Thymus (tissue), 11 donors: ENCODE results near the gene TTPAL. TPM values are rescaled to one million over a fixed set of nuclear protein-coding genes. Genes with fewer than 3 reads are reported as not detected.

Experiments
- DNase-seq, 9 donors: peaks; one replicate each; pipeline ENCODE4 v3.0.0-alpha.2; 2013; ENCODE audit warnings: low spot score in 9 of 9, low read depth in 6 of 9, missing footprints in 1 of 9
- H3K27ac ChIP-seq, 2 donors: one replicate each; pipeline ENCODE4 v1.5.1; 2013; ENCODE audit warnings: control low read depth in 1 of 2, low read depth in 1 of 2, low read length in 1 of 2, mild to moderate bottlenecking in 1 of 2, moderate library complexity in 1 of 2
- H3K27me3 ChIP-seq, 2 donors: one replicate each; pipeline ENCODE4 v1.5.1; 2013; ENCODE audit warnings: low read length in 1 of 2; ENCODE audit not compliant: control insufficient read depth in 2 of 2, insufficient read depth in 1 of 2
- H3K36me3 ChIP-seq, 2 donors: one replicate each; pipeline ENCODE4 v1.5.1; 2013; ENCODE audit warnings: low read length in 1 of 2, mild to moderate bottlenecking in 1 of 2, moderate library complexity in 1 of 2; ENCODE audit not compliant: control insufficient read depth in 2 of 2, insufficient read depth in 2 of 2
- H3K4me1 ChIP-seq, 2 donors: one replicate each; pipeline ENCODE4 v1.5.1; 2013; ENCODE audit warnings: low read length in 2 of 2; ENCODE audit not compliant: control insufficient read depth in 2 of 2, insufficient read depth in 2 of 2
- H3K4me3 ChIP-seq, 2 donors: one replicate each; pipeline ENCODE4 v1.5.1; 2013; ENCODE audit warnings: low read length in 2 of 2, control low read depth in 1 of 2, mild to moderate bottlenecking in 1 of 2
- H3K9me3 ChIP-seq, 2 donors: one replicate each; pipeline ENCODE4 v1.5.1; 2013; ENCODE audit warnings: low read length in 1 of 2, mild to moderate bottlenecking in 1 of 2; ENCODE audit not compliant: control insufficient read depth in 2 of 2, insufficient read depth in 1 of 2
- WGBS: extraction: QIAGEN DNeasy Blood & Tissue Kit; methylation state at CpG from one replicate; pipeline ENCODE4 v1.1.7; 2013; 5-methylcytosine and 5-hydroxymethylcytosine counted together
- polyA plus RNA-seq: library from polyadenylated mRNA; stranded (reverse); fragments of 200-250 nt; gene quantifications from one replicate; pipeline ENCODE4 v1.2.3, GENCODE V29; 2013
- total RNA-seq: library from RNA; stranded (reverse); fragments of 120-200 nt; gene quantifications from one replicate; pipeline ENCODE4 v1.2.4, GENCODE V29; 2013
- donor health status: healthy.

Gene TTPAL
- total and polyA plus RNA-seq, 2 donors = 4.1 to 8.7 TPM

DNA sequence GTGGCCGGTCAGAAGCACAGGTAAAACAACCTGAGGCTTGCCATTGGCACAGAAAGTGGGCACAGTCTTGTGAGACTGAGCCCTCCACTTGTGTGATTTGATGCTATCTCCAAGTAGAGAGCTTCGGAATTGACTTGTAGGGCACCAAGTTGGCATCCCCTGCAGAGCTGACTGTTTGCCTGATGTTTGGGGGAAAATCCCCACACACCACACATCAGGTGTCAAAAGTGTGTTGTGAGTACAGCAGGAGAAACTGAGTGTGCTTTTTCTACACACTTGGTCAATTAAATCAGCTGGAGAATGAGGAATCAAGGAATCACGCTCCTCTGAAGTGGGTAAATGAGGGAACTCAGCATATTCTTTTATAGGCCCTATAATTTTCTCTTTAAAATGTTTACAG is 45.2 kb downstream of the TTPAL start:
- Histone ChIP-seq H3K27ac (peak overlapping the region in 1 of 2 donors; percentile 90), H3K9me3 (no peaks in the 10 kb centered on the region), H3K4me3 (peak overlapping the region; percentile 90 to 91), H3K27me3 (no peaks in the 10 kb centered on the region), H3K4me1 (peaks cover 17 to 19% of the 10 kb centered on the region in 2 donors), H3K36me3 (peaks cover 0 to 7% of the 10 kb centered on the region in 2 donors)
- no peak for DNase-seq
- 92% methylated on average over 3 of the region's 3 CpGs for WGBS

GRCh38 chr20:44521484-44522481 is 46.1 kb downstream of the TTPAL start, which contains the start of gene SERINC3:
Gene SERINC3 (minus strand): TSS chr20:44522070. CDS start chr20:44521951, 119 bp downstream.
- no peaks in the 10 kb centered on the region for H3K27me3 ChIP-seq
- peaks cover 17 to 19% of the 10 kb centered on the region in 2 donors for H3K4me1 ChIP-seq
- peak within 1 kb of the TSS; percentile 90 to 99 for H3K27ac ChIP-seq
- no peaks in the 10 kb centered on the region for H3K9me3 ChIP-seq
- under 1% methylated on average over 49 of the region's 49 CpGs for WGBS
- peak; percentile 88 to 97 (median 95) for DNase-seq
- H3K4me3 ChIP-seq = peak within 1 kb of the TSS; percentile 90 to 91
- peaks cover 0 to 7% of the 10 kb centered on the region in 2 donors for H3K36me3 ChIP-seq

DNA sequence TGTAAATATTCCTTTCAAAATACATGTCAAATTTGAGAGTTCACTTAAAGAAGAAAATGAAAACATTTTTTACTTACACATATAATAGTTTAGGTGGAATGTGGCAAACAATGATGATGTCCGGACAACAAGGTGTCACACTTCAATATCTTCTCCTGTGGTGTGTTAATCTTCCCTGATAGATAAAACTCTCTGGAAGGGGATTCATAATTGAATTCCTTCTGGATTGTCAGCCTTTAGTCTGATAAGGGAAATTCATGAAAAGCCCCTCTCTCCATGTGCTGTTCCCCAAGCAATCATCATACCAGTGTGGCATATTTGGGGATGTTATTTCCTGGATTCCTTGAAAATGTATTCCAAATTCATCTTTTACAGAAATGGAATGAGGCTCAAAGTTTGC is 47.2 kb downstream of the TTPAL start:
- H3K9me3 ChIP-seq = no peaks in the 10 kb centered on the region
- no peak overlapping the region for H3K4me3 ChIP-seq
- H3K27me3 ChIP-seq = no peaks in the 10 kb centered on the region
- WGBS = 97% methylated on average over 1 of the region's 1 CpG
- H3K27ac ChIP-seq = no peak overlapping the region
- H3K4me1 ChIP-seq = peaks cover 17 to 19% of the 10 kb centered on the region in 2 donors
- DNase-seq = no peak
- H3K36me3 ChIP-seq = peaks cover 0 to 3% of the 10 kb centered on the region in 2 donors

- 72% methylated on average over 4 of the region's 4 CpGs for WGBS
- Histone ChIP-seq H3K36me3 (peaks cover 0 to 3% of the 10 kb centered on the region in 2 donors), H3K27me3 (no peaks in the 10 kb centered on the region), H3K9me3 (no peaks in the 10 kb centered on the region), H3K4me3 (no peak overlapping the region), H3K27ac (no peak overlapping the region), H3K4me1 (peaks cover 17 to 19% of the 10 kb centered on the region in 2 donors)
- DNase-seq = no peak
These were observed 48.1 kb downstream of the TTPAL start for GRCh38 chr20:44523746-44524145.

- peaks cover 1 to 4% of the 10 kb centered on the region in 2 donors for H3K4me1 ChIP-seq
- 96% methylated on average over 6 of the region's 6 CpGs for WGBS
- no peak overlapping the region for H3K27ac ChIP-seq
- no peaks in the 10 kb centered on the region for H3K27me3 ChIP-seq
- H3K4me3 ChIP-seq = no peak overlapping the region
- no peak for DNase-seq
- no peaks in the 10 kb centered on the region for H3K9me3 ChIP-seq
- no peaks in the 10 kb centered on the region for H3K36me3 ChIP-seq
These were observed 50.5 kb downstream of the TTPAL start for GRCh38 chr20:44526129-44526528.

GRCh38 chr20:44527716-44528199 is 52.1 kb downstream of the TTPAL start:
- WGBS = 80% methylated on average over 4 of the region's 4 CpGs
- no peaks in the 10 kb centered on the region for H3K9me3 ChIP-seq
- no peaks in the 10 kb centered on the region for H3K36me3 ChIP-seq
- peaks cover 11 to 12% of the 10 kb centered on the region in 2 donors for H3K4me1 ChIP-seq
- DNase-seq = no peak
- no peak overlapping the region for H3K27ac ChIP-seq
- no peak overlapping the region for H3K4me3 ChIP-seq
- H3K27me3 ChIP-seq = peaks cover 0 to 2% of the 10 kb centered on the region in 2 donors

- DNase-seq = no peak
These were observed 52.6 kb downstream of the TTPAL start for GRCh38 chr20:44528309-44528708.

DNA sequence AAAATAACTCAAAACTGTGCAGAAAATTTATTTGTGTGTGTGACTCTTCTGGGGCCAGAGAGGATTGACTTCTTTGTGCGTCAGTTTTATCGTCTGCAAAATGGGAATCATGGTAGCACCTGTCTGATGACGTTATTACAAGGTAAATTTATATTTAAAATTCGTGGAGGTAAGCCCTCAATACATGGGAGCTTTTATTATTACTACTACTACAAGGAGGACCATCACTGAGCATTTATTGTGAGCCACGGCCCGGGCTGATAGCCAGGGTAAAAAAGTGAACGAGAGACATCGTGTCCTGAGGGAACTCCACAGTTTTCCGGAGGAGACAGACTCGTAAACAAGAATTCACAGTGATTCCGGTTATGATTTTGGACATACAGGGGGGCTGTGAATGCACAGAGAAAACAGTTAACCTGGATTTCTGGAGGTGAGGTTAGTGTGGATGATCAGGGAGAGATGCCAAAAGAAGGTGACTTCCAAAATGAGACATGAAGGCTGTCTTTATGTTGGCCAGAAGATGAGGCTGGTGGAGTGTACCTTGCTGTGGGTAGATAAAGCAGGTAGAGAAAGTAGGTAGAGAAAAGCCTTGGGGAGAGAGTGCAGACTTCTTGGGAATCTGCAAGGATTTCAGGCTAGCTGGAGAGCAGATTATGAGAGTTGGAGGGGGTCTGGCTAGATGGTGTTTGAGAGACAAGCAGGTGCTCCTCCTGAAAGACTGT is 56.7 kb downstream of the TTPAL start:
- Histone ChIP-seq H3K9me3 (no peaks in the 10 kb centered on the region), H3K36me3 (no peaks in the 10 kb centered on the region), H3K4me1 (peaks cover 17 to 23% of the 10 kb centered on the region in 2 donors), H3K27me3 (peaks cover 0 to 2% of the 10 kb centered on the region in 2 donors), H3K4me3 (peak overlapping the region; percentile 54 to 75), H3K27ac (peak overlapping the region in 1 of 2 donors; percentile 55)
- DNase-seq = no peak
- 66% methylated on average over 11 of the region's 11 CpGs for WGBS

More at GRCh38 chr20:44528309-44528708, 52.6 kb downstream of the TTPAL start:
- Histone ChIP-seq H3K27ac (no peak overlapping the region), H3K36me3 (no peaks in the 10 kb centered on the region), H3K9me3 (no peaks in the 10 kb centered on the region), H3K27me3 (peaks cover 0 to 2% of the 10 kb centered on the region in 2 donors), H3K4me3 (no peak overlapping the region), H3K4me1 (peaks cover 17% of the 10 kb centered on the region in 2 donors)
- 95% methylated on average over 6 of the region's 6 CpGs for WGBS
